KOPT-K1 (cell line): ENCODE results near the gene VSTM2B.

Experiments
- H3K27ac ChIP-seq: fragments of 200-600 bp; sonication (generic); 2 replicates; pipeline ENCODE4 v1.5.1; 2016; ENCODE audit warnings: antibody characterized with exemption, mild to moderate bottlenecking, low read depth, low read length; ENCODE audit not compliant: poor library complexity, severe bottlenecking
- H3K36me3 ChIP-seq: fragments of 200-600 bp; sonication (generic); 2 replicates; pipeline ENCODE4 v1.5.1; 2017; ENCODE audit warnings: antibody characterized with exemption, mild to moderate bottlenecking, low read length, moderate library complexity; ENCODE audit not compliant: insufficient read depth
- H3K9me3 ChIP-seq: fragments of 200-600 bp; sonication (generic); 2 replicates; pipeline ENCODE4 v1.5.1; 2017; ENCODE audit warnings: antibody characterized with exemption, low read length, mild to moderate bottlenecking; ENCODE audit not compliant: insufficient read depth, poor library complexity, severe bottlenecking

VSTM2B gene

GRCh38 chr19:29504454-29504853 lies 21.3 kb upstream of the VSTM2B start:
- H3K36me3 ChIP-seq = no peaks in the 10 kb centered on the region
- no peaks in the 10 kb centered on the region for H3K9me3 ChIP-seq
- H3K27ac ChIP-seq = no peak overlapping the region

DNA sequence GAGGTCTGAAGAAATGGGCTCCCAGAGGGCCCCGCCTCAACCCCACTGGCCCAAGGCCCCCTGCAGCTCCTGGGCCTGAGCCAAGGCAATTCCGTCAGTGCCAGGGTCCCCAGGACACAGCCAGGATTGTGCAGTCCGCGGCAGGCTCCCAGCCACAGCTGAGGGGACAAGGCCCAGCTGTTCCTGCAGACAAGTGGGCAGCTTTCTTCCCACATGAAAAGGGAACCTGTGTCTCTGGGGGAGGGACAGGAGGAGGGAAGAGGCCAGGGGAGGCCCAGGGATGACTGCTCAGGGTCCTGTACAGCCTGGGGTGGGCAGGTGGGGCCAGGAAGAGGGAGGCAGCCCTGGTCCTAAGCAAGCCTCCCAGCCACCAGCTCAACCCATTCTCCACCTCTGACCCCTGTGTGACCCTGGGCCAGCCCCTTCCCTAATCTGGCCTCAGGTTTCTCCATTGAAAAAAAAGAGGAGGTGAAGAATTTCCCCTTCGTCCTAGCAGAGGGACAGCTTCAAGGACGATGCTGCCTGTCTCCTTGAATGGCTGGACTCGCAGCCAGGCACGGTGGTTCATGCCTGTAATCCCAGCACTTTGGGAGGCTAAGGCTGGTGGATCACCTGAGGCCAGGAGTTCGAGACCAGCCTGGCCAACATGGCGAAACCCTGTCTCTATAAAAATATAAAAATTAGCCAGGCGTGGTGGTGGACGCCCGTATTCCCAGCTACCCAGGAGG lies 20.5 kb upstream of the VSTM2B start:
- Histone ChIP-seq H3K27ac (no peak overlapping the region), H3K9me3 (no peaks in the 10 kb centered on the region), H3K36me3 (no peaks in the 10 kb centered on the region)

DNA sequence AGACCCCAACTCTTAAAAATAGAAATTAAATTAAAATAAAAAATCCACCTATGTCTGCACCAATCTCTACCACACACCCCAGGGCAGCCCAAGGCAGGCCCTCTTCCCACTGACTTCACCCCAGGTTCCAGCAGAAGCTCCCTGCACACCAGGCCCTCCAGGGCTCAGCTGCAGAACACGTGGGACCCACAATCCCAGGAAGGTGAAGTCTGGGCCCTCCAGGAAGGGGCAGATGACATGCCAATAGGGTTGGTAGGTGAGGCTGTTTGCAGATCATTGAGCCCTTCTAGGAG lies 19.2 kb upstream of the VSTM2B start:
- Histone ChIP-seq H3K27ac (no peak overlapping the region), H3K36me3 (no peaks in the 10 kb centered on the region), H3K9me3 (no peaks in the 10 kb centered on the region)

DNA sequence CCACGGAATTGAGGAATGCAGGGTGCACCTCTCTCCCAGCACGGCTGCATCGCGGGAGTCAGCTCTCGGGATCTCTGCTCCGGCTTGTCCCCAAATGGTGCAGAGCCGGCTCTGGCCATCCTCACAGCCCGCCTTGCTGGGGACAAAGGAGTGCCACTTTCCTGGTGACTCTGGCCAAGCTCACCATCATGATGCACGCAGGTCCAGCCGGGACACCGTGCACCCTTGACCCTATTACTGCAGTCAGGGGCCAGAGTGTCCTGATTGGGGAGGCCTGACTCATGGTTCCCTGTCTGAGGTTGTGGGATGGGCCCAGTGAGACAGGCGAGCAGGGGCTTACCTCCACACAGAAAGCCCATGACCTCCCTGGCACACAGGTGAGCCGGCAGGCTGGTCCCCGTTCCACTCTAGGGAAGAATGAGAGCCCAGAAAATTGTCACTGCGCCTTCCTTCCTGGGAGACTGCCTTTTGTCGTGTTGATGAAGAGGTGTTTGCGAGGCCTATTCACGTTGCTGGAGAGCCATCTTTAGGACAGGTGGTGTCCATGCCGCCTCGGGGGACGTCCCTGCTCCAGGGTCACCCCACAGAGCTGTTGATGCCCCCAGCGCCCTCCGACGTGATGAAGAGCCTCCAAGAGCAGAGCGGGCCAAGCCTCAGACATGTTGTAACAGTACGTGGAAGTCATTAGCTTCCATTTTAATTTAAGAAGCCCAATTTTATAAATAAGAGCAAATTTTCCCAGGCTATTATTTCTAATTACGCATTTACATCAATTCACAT lies 18.5 kb upstream of the VSTM2B start:
- H3K9me3 ChIP-seq = no peaks in the 10 kb centered on the region
- no peaks in the 10 kb centered on the region for H3K36me3 ChIP-seq
- H3K27ac ChIP-seq = no peak overlapping the region

GRCh38 chr19:29508181-29508580 lies 17.6 kb upstream of the VSTM2B start:
- Histone ChIP-seq H3K36me3 (no peaks in the 10 kb centered on the region), H3K9me3 (no peaks in the 10 kb centered on the region), H3K27ac (no peak overlapping the region)

DNA sequence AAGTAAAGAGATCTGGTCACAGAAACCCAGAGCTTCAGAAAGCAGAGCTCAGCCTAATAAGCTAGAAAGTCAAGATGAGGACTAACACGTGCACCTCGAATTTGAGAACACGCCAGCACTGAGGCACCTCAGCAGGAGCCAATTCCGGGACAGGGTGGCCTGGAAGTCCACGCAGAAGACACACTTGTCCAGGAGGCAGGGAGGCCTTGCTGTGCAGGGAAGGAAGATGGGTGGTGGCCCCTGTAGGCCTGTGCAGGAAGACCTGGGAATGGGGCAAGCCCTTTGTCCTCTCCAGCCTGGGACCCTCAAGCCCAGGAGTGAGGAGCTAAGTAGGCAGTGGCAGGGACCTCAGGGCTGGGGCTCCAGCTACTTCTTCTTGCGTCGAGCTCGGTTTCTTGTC lies 16.3 kb upstream of the VSTM2B start:
- Histone ChIP-seq H3K9me3 (no peaks in the 10 kb centered on the region), H3K36me3 (no peaks in the 10 kb centered on the region), H3K27ac (no peak overlapping the region)

GRCh38 chr19:29510701-29511265 lies 15.0 kb upstream of the VSTM2B start:
- no peaks in the 10 kb centered on the region for H3K36me3 ChIP-seq
- no peak overlapping the region for H3K27ac ChIP-seq
- H3K9me3 ChIP-seq = no peaks in the 10 kb centered on the region

GRCh38 chr19:29511768-29512167 lies 14.0 kb upstream of the VSTM2B start:
- H3K27ac ChIP-seq = no peak overlapping the region
- no peaks in the 10 kb centered on the region for H3K36me3 ChIP-seq
- H3K9me3 ChIP-seq = no peaks in the 10 kb centered on the region

DNA sequence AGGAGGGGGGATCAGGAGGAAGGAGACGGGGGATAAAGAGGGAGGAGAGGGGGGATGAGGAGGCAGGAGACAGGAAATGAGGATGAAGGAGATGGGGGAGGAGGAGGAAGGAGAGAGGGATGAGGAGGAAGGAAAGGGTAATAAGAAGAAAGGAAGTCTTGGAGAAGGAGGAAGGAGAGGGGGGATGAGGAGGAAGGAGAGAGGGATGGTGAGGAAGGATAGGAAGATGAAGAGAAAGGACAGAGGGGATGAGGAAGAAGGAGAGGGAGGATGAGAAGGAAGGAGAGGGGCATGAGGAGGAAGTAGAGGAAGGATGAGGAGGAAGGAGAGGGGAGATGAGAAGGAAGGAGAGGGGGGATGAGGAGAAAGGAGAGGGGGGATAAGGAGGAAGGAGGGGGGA lies 13.0 kb upstream of the VSTM2B start:
- no peaks in the 10 kb centered on the region for H3K9me3 ChIP-seq
- no peaks in the 10 kb centered on the region for H3K36me3 ChIP-seq

DNA sequence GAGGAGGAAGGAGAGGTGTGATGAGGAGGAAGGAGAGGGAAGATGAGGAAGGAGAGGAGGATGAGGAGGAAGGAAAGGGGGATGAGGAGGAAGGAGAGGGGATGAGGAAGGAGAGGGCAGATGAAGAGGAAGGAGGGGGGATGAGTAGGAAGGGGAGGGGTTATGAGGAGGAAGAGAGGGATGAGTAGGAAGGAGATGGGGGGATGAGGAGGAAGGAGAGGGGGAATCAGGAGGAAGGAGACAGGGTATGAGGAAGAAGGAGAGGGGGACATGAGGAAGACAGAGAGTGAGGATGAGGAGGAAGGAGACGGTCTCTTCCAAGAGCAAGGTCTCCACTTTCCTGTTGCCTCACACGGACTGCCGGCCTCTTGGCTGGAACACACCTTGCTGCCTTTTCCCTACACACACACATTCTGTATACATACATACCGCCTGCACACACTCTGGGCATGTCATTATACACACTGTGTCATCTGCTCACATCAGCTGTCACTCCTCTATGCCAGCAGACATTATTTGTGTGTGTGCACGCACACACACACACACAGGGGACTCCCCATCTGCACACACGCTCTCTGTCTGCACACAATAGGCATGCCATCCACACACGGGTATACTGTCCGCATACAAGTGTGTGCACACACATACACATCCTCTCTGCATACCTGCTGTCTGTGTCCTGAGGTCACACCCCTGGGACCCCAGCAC lies 11.1 kb upstream of the VSTM2B start:
- H3K27ac ChIP-seq = no peak overlapping the region
- H3K36me3 ChIP-seq = no peaks in the 10 kb centered on the region
- no peaks in the 10 kb centered on the region for H3K9me3 ChIP-seq

More for the DNA sequence above, 13.0 kb upstream of the VSTM2B start:
- no peak overlapping the region for H3K27ac ChIP-seq

DNA sequence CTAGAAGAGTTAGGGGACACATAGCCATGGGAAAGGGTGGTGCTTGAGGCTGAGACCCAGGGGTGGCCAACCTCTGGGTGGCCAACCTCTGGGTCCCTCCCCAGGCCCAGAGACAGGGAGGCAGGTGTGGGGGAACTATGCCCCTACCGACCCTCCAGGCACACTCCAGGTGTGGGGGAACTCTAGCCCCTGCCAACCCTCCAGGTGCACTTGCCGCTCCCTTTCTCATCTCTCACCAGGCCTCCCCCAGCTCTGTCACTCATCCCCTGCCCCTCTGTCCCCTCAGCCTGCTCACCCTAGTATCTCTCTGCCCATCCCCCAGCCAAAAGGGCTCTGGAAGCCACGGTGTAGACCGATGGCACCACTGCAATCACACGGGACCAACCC lies 10.6 kb upstream of the VSTM2B start:
- Histone ChIP-seq H3K9me3 (no peaks in the 10 kb centered on the region), H3K27ac (no peak overlapping the region), H3K36me3 (no peaks in the 10 kb centered on the region)

DNA sequence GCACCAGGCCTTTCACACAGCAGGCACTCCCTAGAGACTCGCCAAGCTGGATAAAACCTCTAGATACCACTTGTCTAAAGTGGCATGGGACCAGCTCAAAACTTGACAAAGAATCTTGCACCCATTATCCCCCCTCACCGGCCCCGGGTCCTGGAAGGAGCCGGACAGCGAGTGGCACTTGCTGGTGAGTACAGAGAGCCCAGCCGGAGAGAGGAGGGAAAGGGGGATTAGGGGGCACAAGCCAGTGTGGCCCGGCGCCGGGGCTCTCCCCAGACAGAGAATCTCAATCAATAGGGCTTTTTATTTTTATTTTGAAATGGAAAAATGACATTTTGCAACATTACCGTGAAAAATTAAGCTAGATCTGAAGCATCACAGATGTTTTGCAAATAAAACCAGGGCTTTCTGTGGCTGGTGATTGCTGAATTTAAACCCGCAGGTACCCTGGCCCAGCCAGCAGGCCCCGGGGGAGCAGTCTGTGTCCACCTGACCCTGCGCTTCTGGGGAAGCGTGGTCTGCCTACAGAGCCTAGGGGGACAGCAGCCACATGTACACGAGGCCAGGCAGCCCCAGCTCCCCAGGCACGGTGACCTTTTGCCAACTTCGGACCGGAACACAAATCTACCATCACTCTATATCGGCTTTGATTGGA lies 10.0 kb upstream of the VSTM2B start:
- Histone ChIP-seq H3K9me3 (no peaks in the 10 kb centered on the region), H3K27ac (no peak overlapping the region), H3K36me3 (no peaks in the 10 kb centered on the region)

- H3K36me3 ChIP-seq = no peaks in the 10 kb centered on the region
- no peak overlapping the region for H3K27ac ChIP-seq
- no peaks in the 10 kb centered on the region for H3K9me3 ChIP-seq
Measured at GRCh38 chr19:29516358-29516725, 9.5 kb upstream of the VSTM2B start.

- Histone ChIP-seq H3K27ac (no peak overlapping the region), H3K9me3 (no peaks in the 10 kb centered on the region), H3K36me3 (no peaks in the 10 kb centered on the region)
Measured at GRCh38 chr19:29516821-29517395, 8.9 kb upstream of the VSTM2B start.

DNA sequence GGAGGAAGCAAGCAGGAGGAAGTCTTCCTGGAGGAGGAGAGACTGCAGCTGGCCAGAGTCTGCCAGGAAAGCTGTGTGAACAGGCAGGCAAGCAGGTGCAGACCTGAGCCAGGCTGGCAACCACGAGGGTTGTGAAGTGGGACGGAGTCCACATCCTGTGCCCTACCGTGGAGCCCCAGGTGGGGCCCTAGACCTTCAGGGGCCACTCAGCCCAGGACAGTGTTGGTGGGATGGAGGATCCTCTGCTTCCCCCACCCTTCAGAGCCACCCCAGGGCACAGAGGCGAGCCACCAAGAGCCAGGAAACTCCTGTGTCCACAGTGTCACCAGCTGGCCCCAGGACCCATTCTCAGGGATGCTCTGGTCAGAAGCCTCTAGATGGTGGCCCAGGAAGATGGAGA lies 8.4 kb upstream of the VSTM2B start:
- H3K27ac ChIP-seq = no peak overlapping the region
- H3K9me3 ChIP-seq = no peaks in the 10 kb centered on the region
- no peaks in the 10 kb centered on the region for H3K36me3 ChIP-seq
